NCI-H82 treated with DMSO at 0.1 percent for 48 hours (cell line): Measurements from ENCODE around the gene DHX16.

Source experiments
- DNase-seq: peaks from one replicate; lab custom pipeline; 2025; ENCODE audit not compliant: unreplicated experiment; lab: John Stamatoyannopoulos, UW

The DHX16 gene

DNA sequence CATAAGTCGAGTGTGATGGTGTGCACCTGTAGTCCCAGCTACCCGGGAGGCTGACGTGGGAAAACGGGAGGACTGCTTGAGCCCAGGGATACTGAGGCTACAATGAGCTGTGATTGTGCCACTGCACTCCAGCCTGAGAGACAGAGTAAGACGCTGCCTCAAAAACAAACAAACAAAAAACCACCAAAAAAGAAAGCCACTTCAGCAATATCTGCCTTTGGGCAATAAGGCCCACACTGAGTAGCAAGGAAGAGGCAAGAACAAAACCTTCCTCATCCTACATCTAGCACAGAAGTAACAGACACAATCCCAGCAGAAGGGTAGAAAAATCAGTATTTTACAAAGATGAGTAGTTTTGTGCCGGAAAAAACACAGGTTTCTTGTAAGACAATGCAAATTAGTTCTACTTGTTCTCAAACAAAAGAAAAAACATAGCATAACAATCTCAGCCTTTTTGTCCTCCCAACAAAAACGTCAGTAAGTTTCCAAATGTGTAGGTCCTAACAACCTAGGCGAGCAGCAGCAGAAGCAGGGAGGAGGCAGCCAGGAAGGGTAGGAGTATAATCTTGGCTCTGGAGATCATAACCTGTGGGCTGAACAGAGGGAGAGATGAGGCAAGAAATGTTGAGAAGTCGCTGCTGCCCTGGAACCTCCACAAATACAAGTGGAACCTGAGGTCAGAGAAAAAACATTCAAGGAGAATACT lies 61.5 kb downstream of the DHX16 start:
- DNase-seq, result no peak

DNA sequence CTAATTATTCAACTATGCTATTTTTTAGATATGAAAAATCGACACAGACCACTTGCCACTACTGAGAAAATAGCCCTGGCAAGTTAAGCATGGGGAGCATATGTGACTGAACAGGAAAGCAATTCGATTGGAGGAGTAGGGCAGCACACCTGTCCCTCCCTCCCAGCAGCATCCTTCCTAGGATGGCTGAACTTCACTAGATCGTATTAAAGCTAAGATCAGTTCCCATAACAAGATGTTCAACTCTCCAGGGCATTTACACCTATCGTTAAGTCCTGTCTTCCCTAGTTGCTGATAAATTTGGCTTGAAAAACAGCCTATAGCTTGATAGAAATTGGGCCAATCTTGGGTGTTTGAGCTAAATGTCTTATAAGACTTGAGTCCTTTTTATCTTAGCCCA lies 62.7 kb downstream of the DHX16 start:
- DNase-seq, result no peak

DNA sequence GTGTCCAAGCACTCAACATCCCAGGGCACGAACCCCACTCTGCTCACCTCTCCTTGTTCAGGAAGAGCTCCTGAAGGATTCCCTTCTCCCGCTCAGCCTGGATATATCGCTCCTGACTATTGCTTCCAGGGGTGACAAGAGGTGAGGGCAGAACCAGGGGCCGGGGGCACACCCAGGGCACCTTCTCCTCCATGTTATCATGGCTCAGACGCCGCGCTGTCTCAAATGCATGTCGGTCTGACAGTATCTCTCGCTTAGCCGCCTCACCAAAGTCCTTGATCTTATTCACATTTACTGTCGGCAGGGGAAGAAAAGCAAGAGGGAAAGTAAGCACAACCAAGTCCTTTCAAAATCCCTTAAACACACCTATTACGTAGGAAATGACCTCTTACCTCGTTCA lies 68.8 kb downstream of the DHX16 start:
- no peak for DNase-seq
